ENCODE results near the gene RHOJ.
"Not testable (repeated sequence)": the region's sequence is repeated elsewhere in the genome, so short reads cannot be mapped to it uniquely, and the experiment has no call there.

RHOJ gene

GRCh38 chr14:63299351-63300110, 95.3 kb downstream of the RHOJ start:
- DNase-seq (ENCODE audit: low spot score), result no peak

- DNase-seq (ENCODE audit: low spot score), result no peak
These were observed 96.6 kb downstream of the RHOJ start for GRCh38 chr14:63300854-63301253.

GRCh38 chr14:63301891-63302534, 97.8 kb downstream of the RHOJ start:
- no peak for DNase-seq (ENCODE audit: low spot score)

GRCh38 chr14:63304429-63304828, 100.2 kb downstream of the RHOJ start:
- DNase-seq (ENCODE audit: low spot score), result not testable (repeated sequence)

- DNase-seq (ENCODE audit: low spot score), result no peak
These were observed 104.6 kb downstream of the RHOJ start for GRCh38 chr14:63308723-63309317.

GRCh38 chr14:63318835-63319234, 114.6 kb downstream of the RHOJ start, which contains the start of gene GPHB5:
Gene GPHB5 (minus strand): TSS chr14:63318935. CDS start chr14:63317849, 1,086 bp downstream.
- DNase-seq (ENCODE audit: low spot score), result no peak

GRCh38 chr14:63322472-63322871, 118.2 kb downstream of the RHOJ start:
- DNase-seq (ENCODE audit: low spot score), result no peak

- no peak for DNase-seq (ENCODE audit: low spot score)
These were observed 118.8 kb downstream of the RHOJ start for GRCh38 chr14:63322897-63323573.

GRCh38 chr14:63326840-63327239, 122.6 kb downstream of the RHOJ start:
- no peak for DNase-seq (ENCODE audit: low spot score)

- no peak for DNase-seq (ENCODE audit: low spot score)
These were observed 124.8 kb downstream of the RHOJ start for GRCh38 chr14:63328787-63329737.

- no peak for DNase-seq (ENCODE audit: low spot score)
These were observed 138.1 kb downstream of the RHOJ start for GRCh38 chr14:63342371-63342770.
